ENCODE results near the gene PDAP1. TPM values are rescaled to one million over a fixed set of nuclear protein-coding genes. Genes with fewer than 3 reads are reported as not detected.
A peak's percentile ranks its signal among the peaks of the same experiment; 100 is the strongest.

PDAP1 gene
- polyA plus RNA-seq, 2 of the 4 experiments (the other 2 are of a cell fraction), result 81.8 to 347 TPM

DNA sequence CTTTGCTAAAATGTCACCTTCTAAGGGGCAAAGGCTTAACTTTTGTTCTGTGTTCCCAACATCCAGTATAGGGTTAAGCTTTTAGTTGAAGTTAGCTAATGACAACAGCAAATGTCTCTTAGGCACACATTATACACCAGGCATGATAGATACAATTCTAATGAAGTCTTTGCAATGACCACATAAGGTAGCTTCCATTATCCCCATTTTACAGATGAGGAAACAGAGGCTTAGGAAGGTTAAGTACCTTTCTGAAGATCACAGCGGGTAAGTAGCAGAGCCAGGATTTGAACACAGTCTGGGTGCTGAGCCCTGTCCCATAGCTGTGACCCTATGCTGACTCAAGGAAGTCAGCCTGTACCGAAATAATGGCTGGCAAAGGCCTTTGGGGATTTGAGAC is 2.2 kb upstream of the PDAP1 start:
- no peak overlapping the region for H3K4me3 ChIP-seq
- TF ChIP-seq CHD2 (IDR thresholded peaks at IDR 0.05; ENCODE audit: low read length, partially characterized antibody) (no peak), MYC (IDR thresholded peaks at IDR 0.05; ENCODE audit: borderline replicate concordance, low read length) (no peak), RFX5 (IDR thresholded peaks at IDR 0.05) (no peak), MAX (IDR thresholded peaks at IDR 0.05) (no peak), ZC3H11A (IDR thresholded peaks at IDR 0.05) (no peak), POLR2AphosphoS2 (conservative IDR thresholded peaks at IDR 0.05; ENCODE audit: low read length) (no peak), JUN (IDR thresholded peaks at IDR 0.05) (no peak), TP53 (CRISPR knock-in tag; IDR thresholded peaks at IDR 0.05) (no peak), ELK1 (IDR thresholded peaks at IDR 0.05; ENCODE audit: low read depth, low read length) (no peak), FOXS1 (CRISPR knock-in tag; IDR thresholded peaks at IDR 0.05) (no peak), NFE2L2 (conservative IDR thresholded peaks at IDR 0.05; ENCODE audit: low read length) (no peak), CBX2 (IDR thresholded peaks at IDR 0.05; ENCODE audit: borderline replicate concordance, low read depth) (no peak)
- TF ChIP-seq, protein P1, sequence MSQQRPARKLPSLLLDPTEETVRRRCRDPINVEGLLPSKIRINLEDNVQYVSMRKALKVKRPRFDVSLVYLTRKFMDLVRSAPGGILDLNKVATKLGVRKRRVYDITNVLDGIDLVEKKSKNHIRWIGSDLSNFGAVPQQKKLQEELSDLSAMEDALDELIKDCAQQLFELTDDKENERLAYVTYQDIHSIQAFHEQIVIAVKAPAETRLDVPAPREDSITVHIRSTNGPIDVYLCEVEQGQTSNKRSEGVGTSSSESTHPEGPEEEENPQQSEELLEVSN (IDR thresholded peaks at IDR 0.05; ENCODE audit: borderline replicate concordance, low read depth), result no peak
- POLR2A ChIA-PET, result no interaction called here
- peaks cover 31% of the 10 kb centered on the region for H3K4me1 ChIP-seq
- H3K9me3 ChIP-seq, result no peaks in the 10 kb centered on the region
- DNase-seq (ENCODE audit: low read depth in 1 of 2, low spot score in 1 of 2) (no peak), FAIRE-seq (no peak), ATAC-seq (no peak)
- peak overlapping the region; percentile 95 for H3K4me2 ChIP-seq
- no peak overlapping the region for H3K27ac ChIP-seq
- CTCF ChIA-PET, result no interaction called here
- 96% methylated on average over 2 of the region's 2 CpGs for WGBS (ENCODE audit: missing lambda C conversion rate)

DNA sequence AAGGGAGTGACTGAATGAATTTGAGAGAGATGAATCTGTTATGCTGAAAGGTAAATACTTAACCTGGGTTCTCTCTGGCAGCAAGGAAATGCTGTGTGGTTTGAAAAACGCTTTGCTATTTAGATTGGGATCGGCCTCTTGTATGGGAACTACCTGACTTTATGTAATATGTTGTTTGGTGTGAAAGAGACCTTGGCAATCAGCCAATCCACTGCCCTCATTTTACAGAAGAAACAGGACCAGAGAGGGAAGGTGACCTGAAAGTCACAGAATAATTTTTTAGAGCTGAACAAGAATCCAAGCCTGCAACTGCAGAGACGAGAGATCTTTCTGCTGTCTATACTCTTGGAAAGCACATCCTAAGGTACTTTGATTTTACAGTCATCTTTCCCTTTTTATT is 1.4 kb upstream of the PDAP1 start:
- Histone ChIP-seq H3K27ac (peak overlapping the region; percentile 97 to 98), H3K4me3 (peak overlapping the region; percentile 99)
- 21% methylated on average over 3 of the region's 3 CpGs for WGBS (ENCODE audit: missing lambda C conversion rate)

DNA sequence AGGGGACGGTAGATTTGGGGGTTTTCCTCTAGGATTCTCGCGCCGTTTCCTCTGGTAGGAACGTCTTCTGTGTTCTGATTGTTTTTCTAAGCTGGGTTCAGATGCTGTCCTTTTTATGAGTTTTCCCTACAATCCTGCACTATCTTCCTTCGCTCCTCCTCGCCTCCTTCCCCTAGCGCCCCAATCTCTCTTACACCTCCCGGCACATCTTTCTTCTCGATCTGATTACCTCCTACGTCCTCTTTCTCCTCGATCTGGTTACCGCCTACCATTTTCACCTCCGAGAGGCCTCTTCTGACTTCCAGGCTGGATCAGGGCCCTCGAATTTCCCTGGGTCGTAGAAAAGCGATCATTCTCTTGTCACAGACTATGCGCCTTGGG is 785 bp upstream of the PDAP1 start:
- Histone ChIP-seq H3K4me1 (peaks cover 34% of the 10 kb centered on the region), H3K9me3 (no peaks in the 10 kb centered on the region), H3K4me3 (peak overlapping the region; percentile 99), H3K4me2 (peak overlapping the region; percentile 95), H3K27ac (peak overlapping the region; percentile 97 to 98)
- FAIRE-seq (no peak), DNase-seq (ENCODE audit: low read depth in 1 of 2, low spot score in 1 of 2) (no peak), ATAC-seq (peak; percentile 5 to 11; a peak in 4 of 6 replicates)
- 3% methylated on average over 18 of the region's 18 CpGs for WGBS (ENCODE audit: missing lambda C conversion rate)
- CTCF ChIA-PET, result interaction anchor here (1.3 to 1.7 kb wide), 4 partner anchors 11 to 96 kb away, joined by 3 to 7 read pairs (median 4); no protein-coding TSS in a partner anchor
- POLR2A ChIA-PET, result interaction anchor here (0.6 to 2.5 kb wide), 15 partner anchors 8 to 1019 kb away, joined by 3 to 23 read pairs (median 4); partner anchors contain the start of genes AP4M1, ARPC1B, CPSF4 and KPNA7
- TF ChIP-seq FOXS1 (CRISPR knock-in tag; IDR thresholded peaks at IDR 0.05), result no peak
- no peak for TF ChIP-seq CHD2 (IDR thresholded peaks at IDR 0.05; ENCODE audit: low read length, partially characterized antibody)
- no peak for TF ChIP-seq HOXA7 (CRISPR knock-in tag; IDR thresholded peaks at IDR 0.05)
- no peak for TF ChIP-seq BCL3 (IDR thresholded peaks at IDR 0.05)
- no peak for TF ChIP-seq FOSL2 (IDR thresholded peaks at IDR 0.05)
- no peak for TF ChIP-seq FOSL2 (CRISPR knock-in tag; IDR thresholded peaks at IDR 0.05)

More for the DNA sequence above, 1.4 kb upstream of the PDAP1 start:
- ChIA-PET CTCF (interaction anchor here (0.6 to 1.7 kb wide), 4 partner anchors 10 to 654 kb away, joined by 3 to 7 read pairs (median 5); no protein-coding TSS in a partner anchor), POLR2A (interaction anchor here (2.5 kb wide), 1 partner anchor 29 kb away, joined by 16 read pairs; the partner anchor contains the start of genes CPSF4 and PTCD1)
- DNase-seq (ENCODE audit: low read depth in 1 of 2, low spot score in 1 of 2) (no peak), ATAC-seq (no peak), FAIRE-seq (no peak)
- Histone ChIP-seq H3K9me3 (no peaks in the 10 kb centered on the region), H3K4me2 (peak overlapping the region; percentile 95), H3K4me1 (peaks cover 28% of the 10 kb centered on the region)
- TF ChIP-seq EHMT2 (IDR thresholded peaks at IDR 0.05; ENCODE audit: low read depth) (no peak), CHD4 (IDR thresholded peaks at IDR 0.05; ENCODE audit: borderline replicate concordance) (no peak)
- TF ChIP-seq, protein P2, sequence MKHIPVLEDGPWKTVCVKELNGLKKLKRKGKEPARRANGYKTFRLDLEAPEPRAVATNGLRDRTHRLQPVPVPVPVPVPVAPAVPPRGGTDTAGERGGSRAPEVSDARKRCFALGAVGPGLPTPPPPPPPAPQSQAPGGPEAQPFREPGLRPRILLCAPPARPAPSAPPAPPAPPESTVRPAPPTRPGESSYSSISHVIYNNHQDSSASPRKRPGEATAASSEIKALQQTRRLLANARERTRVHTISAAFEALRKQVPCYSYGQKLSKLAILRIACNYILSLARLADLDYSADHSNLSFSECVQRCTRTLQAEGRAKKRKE (CRISPR knock-in tag; IDR thresholded peaks at IDR 0.05; ENCODE audit: low read depth), result no peak
